NCI-H774 (cell line): ENCODE measurements around the gene KY.

Experiments used
- DNase-seq: peaks from one replicate; lab custom pipeline; 2025; lab: John Stamatoyannopoulos, UW

The KY gene

GRCh38 chr3:134644731-134645514 lies 5.9 kb downstream of the KY start:
- DNase-seq = no peak

DNA sequence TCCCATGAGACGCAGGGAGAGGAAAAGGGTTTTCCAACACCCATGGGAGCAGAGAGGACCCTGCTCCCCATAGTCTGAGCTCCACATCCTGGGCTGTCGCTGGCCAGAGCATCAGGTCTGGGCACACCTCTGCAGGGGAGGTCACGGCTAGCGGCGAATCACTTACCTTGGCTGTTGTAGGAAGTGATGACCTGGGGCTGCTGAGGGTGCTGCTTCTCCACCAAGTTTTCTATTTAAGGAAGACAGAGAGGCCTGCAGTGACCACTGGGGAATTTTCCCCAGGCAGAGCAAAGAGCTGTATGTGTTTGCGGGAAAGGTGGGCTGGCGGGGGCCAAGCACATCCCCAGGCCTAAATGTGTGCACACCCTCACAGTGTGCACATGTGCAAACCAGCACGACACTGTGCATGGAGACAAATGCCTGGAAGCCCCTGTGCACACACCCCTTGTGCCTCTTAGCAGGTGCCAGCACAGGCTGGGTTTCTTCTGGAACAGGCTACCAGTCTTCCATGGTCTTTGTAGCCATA lies 7.6 kb downstream of the KY start:
- DNase-seq = no peak

DNA sequence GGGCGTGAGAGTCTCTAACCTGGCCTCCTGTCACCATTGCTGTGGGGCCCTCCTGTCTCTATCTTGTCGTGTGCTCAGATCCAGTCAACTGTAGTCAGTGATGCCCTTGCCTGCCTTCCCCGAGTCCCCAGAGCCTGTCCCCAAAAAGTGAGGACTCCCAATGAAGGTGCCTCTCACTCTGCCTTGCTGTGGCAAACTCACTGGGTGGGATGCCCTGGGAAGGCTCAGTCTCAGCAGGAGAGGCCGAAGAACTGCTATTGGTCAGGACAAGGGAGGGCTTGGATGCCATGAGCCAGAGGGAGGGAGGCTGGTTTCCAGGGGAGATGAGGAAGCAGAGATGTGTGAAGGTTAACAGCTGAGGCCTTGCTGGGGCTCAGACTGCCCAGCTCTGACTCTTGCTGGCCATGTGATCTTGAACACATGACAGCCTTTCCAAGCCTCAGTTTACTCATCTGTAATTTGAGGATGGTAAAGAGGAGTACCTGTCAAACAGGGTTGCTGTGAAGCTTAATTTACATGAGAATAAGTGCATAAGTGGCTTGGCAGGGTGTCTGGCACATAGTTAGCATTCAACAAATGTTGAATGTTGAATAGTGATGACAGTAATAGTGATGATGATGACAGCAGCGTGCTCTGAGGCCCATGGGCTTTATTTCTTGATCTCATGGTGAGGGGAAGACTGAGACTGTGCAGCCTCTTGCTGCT lies 8.2 kb downstream of the KY start:
- DNase-seq = no peak

- DNase-seq = no peak
These were observed 9.0 kb downstream of the KY start for GRCh38 chr3:134641671-134642300.

GRCh38 chr3:134640872-134641470 lies 9.9 kb downstream of the KY start:
- no peak for DNase-seq

GRCh38 chr3:134640378-134640777 lies 10.4 kb downstream of the KY start:
- DNase-seq = no peak

- DNase-seq = no peak
These were observed 12.3 kb downstream of the KY start for GRCh38 chr3:134638385-134639030.

DNA sequence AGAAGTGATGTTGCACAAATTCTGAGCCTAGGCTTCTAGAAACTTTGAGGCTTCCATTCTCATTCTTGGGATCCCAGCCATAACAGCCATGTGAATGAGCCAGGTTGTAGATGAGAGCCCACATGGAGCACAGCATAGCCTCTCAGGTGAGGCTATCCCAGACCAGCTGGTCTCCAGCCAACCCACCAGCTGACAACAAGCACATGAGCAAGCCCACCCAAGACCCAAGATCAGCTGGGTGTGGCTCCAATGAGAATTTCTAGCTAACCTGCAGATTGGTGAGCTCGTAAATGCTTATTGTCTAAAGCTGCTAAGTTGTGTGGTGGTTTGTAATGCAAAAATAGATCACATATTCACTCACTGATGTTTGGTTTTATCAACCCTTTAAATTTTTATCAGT lies 14.4 kb downstream of the KY start:
- DNase-seq = no peak

- DNase-seq = no peak
These were observed 20.3 kb downstream of the KY start for GRCh38 chr3:134630506-134630905.

DNA sequence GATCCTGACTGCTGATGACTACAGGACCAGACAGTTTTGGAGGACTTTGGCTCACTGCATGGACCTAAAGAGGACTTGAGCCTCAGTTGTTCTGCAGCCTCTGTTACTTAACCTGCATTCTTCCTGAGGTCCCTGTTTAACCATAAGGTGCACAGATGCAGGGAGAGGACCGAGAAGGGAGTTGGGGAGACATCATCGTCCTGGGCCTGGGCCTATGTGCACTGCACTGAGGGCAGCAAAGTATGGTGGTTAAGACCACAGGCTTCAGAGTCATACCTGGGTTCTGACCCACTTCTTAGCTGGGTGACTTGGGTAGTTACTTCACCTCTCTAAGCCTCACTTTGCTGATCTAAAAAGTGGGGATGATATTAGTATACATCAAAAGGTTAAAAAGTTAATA lies 21.9 kb downstream of the KY start:
- no peak for DNase-seq

DNA sequence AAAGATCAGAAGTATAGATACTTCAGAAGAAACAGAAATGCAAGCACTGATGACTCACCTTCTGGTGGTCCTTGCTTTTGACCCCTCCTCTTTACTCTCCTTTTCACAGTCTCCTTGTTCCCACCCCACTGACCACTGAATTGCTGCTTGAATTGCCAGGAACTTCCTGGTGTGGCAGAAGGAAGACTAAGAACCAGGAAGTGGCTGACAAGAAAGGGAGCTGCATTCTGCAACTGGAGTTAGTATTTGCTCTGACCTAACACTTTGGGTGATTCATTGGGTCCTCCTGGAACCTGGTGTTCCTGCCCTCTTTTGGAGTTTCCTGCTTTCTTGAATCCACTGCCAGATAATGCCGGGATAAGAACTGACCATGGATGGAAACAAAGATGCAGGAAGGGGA lies 23.0 kb downstream of the KY start:
- no peak for DNase-seq

DNA sequence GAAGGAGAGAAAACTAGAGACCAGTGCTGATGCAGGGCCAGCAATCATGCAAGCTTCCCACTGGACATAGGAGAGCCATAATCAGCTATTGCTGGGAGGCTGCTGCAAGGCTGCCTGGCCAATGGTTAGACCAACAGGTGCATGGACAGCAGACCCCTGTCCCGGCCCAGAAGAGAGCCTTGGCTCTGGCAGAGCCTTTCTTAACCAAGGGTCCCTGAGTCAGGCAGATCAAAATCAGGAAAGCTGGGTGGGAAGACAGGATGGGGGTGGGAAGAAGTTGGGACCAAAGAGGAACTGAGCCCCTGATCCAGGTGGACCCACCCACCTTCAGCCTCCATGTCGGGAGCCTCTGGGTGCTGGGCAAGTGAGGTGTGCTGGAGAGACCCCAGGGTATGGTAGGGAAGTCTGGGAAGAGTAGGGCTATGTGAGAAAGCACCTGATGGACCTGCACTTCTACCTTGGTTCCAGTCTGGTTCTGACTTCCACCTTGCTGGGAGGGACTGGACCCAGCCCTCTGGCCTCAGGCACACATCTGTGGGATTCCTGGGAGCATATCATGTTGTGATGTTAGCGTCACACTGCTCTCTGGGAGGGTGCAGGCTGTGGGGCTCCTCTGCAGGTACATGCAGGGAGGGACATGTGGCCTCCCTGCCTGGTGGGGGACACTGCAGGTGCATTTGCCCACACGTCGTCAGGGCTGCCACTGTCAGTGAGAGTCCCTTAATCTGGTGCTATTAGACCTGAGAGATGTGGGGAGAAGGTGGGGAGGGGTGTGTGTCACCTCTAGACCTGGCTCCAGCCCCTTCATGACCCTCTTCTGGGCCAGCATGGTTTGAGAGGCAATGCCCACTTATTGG lies 24.7 kb downstream of the KY start:
- no peak for DNase-seq

- DNase-seq = no peak
These were observed 25.4 kb downstream of the KY start for GRCh38 chr3:134625462-134625861.

DNA sequence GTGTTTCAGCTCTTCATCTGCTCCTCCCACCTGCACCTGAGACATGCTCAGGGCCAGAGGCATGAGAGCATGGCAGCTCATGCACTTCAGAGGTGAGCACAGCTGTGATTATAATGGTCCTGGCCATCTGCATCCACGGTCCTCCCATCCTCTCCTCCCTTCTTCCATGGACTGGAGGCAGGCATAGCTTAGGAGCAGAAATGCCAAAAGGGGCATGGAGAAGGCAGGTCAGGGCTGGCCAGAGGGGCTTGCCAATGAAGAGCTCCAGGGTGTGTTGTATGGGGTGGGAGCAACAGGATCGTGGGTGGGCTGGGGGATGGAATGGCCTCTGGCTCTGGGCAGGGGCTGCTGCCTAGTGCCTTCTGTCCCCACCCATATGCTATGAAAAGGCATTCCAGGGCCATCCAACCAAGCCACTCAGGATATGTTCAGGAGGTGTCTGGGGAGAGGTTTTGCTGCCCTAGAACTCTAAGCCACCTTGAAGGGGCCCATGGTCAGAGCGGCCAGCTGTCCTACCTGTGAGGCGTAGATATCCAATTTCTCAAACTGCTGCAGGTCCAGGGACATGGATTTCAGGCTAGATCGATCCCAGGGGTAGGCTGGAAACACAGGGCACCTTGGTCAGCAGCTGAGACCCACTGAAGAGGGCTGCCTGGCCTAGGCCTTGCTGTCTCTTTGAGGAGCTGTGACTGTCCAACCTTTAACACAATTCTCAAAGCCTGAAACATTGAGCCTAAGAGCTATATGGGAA lies 26.1 kb downstream of the KY start:
- DNase-seq = no peak

DNA sequence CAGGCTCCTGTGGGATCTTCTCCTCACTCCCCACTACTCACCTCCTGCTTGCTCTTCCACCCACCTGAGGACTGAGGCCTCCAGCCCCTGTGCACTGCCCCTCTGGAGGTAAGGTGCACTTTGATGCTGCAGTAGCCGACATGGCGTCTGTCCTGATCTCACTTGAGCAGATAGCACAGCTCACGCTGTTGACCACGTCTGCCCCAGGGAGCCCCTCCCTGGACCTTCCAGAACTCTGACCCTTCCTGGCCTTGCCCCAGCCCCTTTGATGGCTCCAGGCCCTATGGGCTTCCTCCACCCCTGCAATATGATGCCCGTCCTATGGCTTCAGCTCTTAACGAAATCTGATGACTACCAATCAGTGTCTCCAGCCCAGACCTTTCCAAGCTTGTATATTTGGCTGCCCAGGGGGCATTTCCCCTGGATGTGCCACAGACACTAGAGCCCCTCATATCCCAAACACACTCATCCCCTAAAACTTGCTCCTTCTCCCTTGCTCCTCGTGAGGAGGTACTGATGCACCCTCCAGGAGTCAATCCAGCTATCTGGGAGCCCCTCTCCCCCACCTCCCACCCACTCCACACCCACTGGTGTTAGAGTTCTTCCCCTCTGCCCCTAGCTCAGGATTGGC lies 27.1 kb downstream of the KY start:
- DNase-seq = no peak

DNA sequence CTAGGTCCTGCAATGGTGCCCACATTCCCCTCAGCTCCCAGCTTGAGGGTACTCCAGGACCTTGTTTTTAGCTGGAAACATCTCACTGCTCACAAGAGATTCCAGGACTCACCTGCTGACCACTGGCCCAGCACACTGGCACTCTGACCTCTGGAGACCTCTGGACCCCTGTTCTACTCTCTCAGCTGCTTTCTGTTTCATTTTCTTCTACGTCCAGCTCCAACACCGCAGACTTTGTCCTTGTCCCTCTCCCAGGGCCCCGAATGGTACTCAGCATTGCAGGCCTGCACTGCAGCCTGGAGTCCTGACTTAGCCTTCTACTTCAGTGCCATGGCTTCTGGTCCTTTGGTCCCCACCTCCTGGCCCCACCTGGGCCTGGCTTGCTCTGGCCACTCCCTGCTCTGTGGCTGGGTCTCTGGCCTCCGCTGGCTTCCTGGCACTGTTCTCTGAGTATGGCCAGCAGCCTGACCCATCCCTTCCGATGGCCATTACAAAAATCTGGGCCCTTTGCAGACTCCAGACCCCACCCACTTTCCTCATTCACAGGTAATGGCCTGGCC lies 27.9 kb downstream of the KY start:
- no peak for DNase-seq

DNA sequence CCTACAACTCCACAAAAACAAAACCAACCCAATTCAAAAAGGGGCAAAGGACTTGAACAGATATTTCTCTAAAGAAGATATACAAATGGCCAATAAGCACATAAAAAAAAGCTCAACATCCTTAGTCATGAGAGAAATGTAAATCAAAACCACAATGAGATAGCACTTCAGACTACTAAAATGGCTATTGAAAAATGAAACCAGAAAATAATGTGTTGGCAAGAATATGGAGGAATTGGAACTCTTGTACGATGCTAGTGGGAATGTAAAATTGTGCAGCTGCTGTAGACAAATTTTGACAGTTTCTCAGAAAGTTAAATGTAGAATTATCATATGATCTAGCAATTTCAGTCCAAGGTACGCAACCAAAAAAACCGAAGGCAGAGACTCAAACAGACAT lies 29.0 kb downstream of the KY start:
- DNase-seq = no peak

DNA sequence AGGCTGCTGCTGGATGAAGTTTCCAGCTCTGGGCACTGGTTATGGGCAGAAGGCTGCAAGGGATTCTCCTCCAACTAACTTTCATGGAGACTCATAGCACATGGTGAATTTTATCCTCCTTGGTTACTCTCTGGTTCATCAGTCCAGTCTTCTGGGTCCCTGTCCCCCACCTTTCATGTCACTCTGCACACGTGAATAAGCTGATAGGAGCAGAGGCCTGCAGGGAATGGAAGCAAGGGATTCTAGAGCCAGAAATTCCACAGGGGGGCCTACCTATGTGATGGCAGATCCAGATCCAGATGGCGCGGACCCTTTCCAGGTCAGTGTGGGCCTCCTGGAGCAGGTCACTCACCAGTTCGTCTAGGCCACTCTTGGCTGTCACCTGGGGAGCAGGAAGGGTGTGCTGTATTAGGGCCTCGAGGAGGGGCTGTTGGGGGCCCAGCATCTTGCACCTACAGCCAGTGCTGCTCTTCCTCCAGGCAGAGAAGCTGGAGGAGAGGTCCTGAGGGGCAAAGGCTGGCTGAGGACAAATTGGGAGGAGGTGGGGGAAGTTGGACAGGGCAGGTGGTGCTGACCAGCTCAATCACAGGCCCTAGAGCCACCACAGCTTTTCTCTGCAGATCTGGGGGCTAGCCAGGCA lies 30.2 kb downstream of the KY start:
- DNase-seq = no peak

GRCh38 chr3:134619884-134620445 lies 30.9 kb downstream of the KY start:
- no peak for DNase-seq
